HG03095 (cell line): ENCODE measurements around the gene ATMIN.
A peak's percentile ranks its signal among the peaks of the same experiment; 100 is the strongest.

Experiments used
- ATAC-seq: cut with Tn5 transposase; IDR thresholded peaks from one replicate; pipeline ENCODE4 v1.9.1; 2021; ENCODE audit warnings: moderate library complexity; ENCODE audit not compliant: unreplicated experiment

The ATMIN gene

DNA sequence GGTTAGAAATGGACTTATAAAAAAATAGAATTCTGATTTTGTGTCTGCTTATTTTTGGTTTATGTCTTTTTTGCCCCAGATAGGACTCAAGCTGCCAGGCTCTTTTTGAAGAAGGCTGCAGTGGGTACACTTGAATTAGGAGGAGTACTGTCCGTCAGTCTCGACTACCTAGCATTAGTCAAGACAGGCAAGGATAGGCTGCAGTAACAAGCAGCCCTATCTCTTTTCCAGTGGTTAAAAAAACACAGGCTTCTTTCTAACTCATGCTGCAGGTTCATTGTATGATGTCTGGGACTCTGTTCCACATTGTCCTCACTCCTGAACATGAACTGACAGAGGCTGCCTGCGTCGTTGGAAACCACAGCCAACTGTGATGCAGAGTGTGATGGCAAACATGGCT is 33.4 kb downstream of the ATMIN start:
- ATAC-seq, result no peak

GRCh38 chr16:81070979-81071378 is 35.3 kb downstream of the ATMIN start:
- ATAC-seq, result no peak

DNA sequence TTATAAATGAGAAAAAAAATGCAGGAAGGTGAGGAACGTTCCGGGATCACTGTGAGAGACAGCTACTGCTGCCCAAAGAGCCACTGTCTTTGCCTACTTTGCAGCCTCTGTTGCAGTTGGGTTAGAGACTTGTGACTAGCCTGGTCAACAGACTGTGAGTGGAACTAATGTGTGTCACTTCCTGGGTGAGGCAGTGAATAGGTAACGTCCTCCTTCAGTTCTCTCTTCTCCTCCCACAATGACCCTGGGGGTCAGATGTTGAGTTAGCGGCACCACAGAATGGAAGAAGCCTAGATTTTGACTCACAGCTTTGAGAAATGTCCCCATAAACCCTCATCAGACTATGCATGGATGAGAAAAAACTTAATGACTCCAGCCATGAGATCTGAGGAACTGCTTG is 36.2 kb downstream of the ATMIN start:
- no peak for ATAC-seq

GRCh38 chr16:81073560-81074330 is 38.1 kb downstream of the ATMIN start:
- ATAC-seq, result no peak

DNA sequence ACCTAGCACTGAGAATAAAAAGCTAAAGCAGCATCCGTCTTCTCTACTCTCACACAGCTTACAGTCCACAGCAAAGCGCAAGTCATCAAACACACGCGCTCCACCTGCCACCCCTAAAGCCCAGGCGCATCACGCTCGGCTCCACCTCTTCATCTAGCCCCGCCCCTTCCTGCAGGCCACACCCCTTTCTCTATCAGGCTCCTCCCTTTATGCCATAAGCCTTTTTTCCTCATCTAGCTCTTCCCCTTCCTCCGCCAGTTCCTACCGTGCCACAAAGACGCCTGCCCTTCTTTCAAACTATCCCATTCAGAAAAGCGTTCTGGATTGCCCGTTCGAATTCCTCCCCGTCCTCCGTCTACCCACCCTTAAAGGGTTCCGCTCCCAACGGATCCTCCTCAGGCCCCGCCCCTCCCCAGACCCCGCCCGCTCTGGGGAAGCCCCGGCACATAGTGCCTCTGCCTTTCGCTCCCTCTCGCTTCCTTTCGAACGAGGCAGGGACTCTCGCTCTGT is 41.0 kb downstream of the ATMIN start:
- peak; percentile 75 for ATAC-seq

DNA sequence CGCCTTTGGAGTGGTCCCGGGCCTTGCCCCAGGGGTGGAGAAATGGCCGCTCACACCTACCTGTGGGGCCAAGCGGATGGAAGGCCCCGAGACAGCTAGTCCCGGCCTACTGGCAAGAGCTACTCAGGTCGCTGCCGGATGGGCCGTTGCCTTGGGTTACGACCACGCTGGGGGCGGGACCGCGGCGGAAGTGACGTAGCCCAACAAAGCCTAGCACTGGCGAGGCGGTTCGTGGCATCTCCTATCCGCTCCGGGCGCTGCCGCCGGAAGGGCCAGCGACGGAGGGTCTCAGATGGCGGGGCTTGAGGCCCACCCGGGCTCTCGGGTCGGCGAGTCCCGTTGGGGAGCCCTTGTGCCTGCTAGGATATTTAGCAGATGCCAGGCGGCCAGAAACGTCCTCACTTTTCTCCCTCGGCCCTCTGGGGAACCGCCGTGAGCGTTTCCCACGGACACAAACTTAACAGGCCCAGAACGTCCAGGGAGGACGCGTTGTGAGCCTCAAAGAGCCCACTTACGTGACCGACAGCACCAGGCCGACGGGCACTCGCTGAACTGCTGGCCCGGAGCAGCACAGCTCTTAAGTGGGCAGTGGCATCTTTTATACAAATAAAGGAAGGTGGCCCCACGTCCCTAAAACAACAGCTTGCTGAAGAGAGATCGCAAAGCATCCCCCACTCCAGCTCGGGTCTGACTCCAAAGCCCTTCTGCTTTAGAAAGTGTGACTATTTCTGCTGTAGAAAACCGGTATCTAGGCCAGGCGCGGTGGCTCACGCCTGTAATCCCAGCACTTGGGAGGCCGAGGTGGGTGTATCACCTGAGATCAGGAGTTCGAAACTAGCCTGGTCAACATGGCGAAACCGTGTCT is 41.7 kb downstream of the ATMIN start, which contains the start of gene C16orf46:
TSS of gene C16orf46 (minus strand) at position 163 of the 865 bp plus-strand sequence. CDS start 13,283 bp downstream, outside the sequence.
- peak; percentile 95 for ATAC-seq

GRCh38 chr16:81080233-81080632 is 44.6 kb downstream of the ATMIN start:
- ATAC-seq, result no peak

- no peak for ATAC-seq
Observed at GRCh38 chr16:81081014-81081413, 45.4 kb downstream of the ATMIN start.

GRCh38 chr16:81088836-81089235 is 53.2 kb downstream of the ATMIN start:
- ATAC-seq, result no peak

DNA sequence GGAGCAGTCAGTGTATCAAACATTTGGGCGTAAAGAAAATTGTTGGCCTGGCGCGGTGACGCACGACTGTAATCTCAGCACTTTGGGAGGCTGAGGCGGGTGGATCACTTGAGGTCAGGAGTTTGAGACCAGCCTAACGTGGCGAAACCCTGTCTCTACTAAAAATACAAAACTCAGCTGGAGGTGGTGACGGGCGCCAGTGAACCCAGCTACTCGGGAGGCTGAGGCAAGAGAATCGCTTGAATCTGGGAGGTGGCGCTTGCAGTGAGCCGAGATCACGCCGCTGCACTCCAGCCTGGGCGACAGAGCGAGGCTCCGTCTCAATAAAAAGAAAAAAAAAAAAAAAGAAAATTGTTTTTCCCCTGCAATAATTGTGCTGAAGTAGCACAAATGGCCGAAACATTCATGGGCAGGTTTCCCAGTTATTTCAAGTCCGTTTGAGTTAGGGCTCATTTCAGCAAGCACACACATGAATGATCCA is 59.2 kb downstream of the ATMIN start:
- ATAC-seq, result no peak

DNA sequence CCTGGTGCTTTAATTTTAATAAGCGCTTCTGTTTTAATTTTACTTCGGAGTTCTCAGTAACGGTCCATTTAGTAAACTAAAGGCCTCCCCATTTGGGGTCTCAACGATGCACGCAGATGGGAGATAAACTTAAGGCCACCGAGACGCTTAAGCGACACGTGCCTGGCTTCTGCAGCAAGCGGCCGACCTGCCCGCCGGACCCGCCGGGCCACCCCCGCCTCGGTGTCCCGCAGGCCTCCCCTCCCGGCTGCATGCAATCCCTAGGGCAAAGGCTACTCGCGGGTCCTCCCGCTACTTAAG is 60.0 kb downstream of the ATMIN start:
- no peak for ATAC-seq

GRCh38 chr16:81095953-81096714 is 60.5 kb downstream of the ATMIN start, which contains the start of gene GCSH:
Gene GCSH (minus strand): TSS chr16:81096395. CDS start chr16:81096278, 117 bp downstream.
- ATAC-seq, result peak; percentile 98

DNA sequence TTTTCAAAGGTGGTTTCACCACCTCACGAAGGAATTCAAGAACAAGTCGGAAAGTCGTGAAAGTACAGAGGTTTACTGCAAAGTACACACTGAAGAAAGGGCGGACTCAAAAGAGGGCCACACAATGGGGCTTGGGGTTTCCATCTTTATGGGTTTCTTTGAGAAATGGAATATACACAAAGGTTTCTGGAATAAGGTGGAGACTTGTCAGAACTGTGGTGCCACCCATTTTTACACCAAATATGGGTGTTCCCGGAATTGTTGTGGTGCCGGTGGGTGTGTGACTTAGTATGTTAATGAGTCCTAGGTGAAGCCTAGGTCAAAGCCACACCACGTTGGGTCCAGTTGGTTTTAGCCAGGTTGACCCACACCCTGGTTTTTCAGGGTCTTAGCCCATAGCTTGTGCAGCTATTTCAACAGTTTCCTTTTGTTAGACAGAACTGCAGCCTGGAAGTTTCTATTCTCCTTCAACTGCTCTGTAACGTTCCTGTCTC is 61.1 kb downstream of the ATMIN start:
- ATAC-seq, result no peak
